Measurements from ENCODE around the gene KCNC2. TPM values are rescaled to one million over a fixed set of nuclear protein-coding genes. Genes with fewer than 3 reads are reported as not detected.

The KCNC2 gene
- total RNA-seq: not detected in 2 replicates

DNA sequence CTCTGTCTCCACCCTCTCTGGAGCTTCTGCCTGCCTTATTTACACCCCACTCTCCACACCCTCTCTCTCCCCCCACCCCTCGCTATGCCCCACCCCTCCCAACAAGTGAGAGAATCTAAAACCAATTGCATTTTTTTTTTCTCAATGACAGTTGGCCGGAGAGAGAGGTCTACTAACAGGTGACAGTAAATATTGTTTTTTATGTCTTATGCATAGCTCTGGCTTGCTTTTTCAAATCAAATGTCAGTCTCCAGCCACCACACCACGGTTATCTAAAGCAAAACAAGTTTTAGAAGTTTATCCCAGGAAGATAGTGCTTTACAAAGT lies at the start of gene KCNC2:
Gene KCNC2, minus strand, starts transcription at position 28 of the 327 bp plus-strand sequence.

Other genes starting within 250 kb of the KCNC2 start
- 10.4 and 14.8 TPM in 2 replicates for gene CAPS2, start 120.5 kb upstream of the KCNC2 start, total RNA-seq
- gene GLIPR1L1, start 124.8 kb upstream of the KCNC2 start, total RNA-seq: 1.0 TPM in 1 of 2 replicates, not detected in the other
- 1.3 TPM in 2 replicates for gene GLIPR1L2, start 181.2 kb upstream of the KCNC2 start, total RNA-seq